ENCODE measurements around the gene NR6A1.

NR6A1 gene

DNA sequence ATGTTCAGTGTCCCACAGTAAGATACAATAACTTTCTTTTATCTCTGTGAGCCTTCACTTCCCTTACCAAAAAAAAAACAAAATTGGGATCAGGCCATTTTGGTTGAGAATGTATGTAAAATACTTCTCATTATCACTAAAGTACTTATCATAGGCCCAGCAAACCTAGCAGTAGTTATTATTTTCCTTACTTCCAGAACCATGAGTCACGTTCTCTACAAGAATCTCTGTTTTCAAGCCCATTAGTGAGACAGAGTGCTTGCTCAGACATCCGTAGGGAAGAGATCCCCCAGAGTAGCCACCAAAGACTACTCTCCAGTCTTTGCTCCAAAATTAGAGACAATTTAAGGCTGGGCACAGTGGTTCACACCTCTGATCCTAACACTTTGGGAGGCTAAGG, 160.0 kb downstream of the NR6A1 start:
- TF ChIP-seq ISL1 (CRISPR knock-in tag; IDR thresholded peaks at IDR 0.05) (no peak), ZNF8 (CRISPR knock-in tag; IDR thresholded peaks at IDR 0.05) (no peak)
- ATAC-seq: no peak

DNA sequence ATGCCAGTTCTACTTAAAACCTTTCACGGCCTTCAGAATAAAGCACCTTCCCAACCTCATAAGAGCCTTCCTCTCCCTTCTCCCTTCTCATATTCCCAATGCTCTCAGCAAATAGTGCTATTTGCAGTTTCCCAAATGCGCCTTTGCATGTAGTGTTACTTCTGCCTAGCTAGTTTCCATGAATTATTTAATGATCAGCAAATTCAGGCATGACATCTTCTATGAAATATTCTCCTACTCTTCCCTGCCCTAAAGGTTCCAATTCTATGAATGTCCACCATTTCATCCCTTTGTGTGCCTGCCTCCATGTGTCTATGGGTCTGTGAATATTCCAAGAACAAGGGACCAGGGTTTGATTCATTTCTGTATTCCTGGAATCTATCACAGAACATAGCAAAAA, 165.1 kb downstream of the NR6A1 start:
- no peak for ATAC-seq
- TF ChIP-seq PPARA (CRISPR knock-in tag; IDR thresholded peaks at IDR 0.05; ENCODE audit: borderline replicate concordance) (no peak), ZFP30 (CRISPR knock-in tag; IDR thresholded peaks at IDR 0.05) (no peak), ESRRG (CRISPR knock-in tag; IDR thresholded peaks at IDR 0.05) (no peak), OSR1 (CRISPR knock-in tag; IDR thresholded peaks at IDR 0.05) (no peak), ZFP3 (CRISPR knock-in tag; IDR thresholded peaks at IDR 0.05) (no peak), GLIS3 (CRISPR knock-in tag; IDR thresholded peaks at IDR 0.05) (no peak), RARB (CRISPR knock-in tag; IDR thresholded peaks at IDR 0.05) (no peak), ZNF8 (CRISPR knock-in tag; IDR thresholded peaks at IDR 0.05) (no peak), TOX (CRISPR knock-in tag; IDR thresholded peaks at IDR 0.05; ENCODE audit: borderline replicate concordance) (no peak), TCF4 (CRISPR knock-in tag; IDR thresholded peaks at IDR 0.05; ENCODE audit: borderline replicate concordance) (no peak), ARNTL (CRISPR knock-in tag; IDR thresholded peaks at IDR 0.05; ENCODE audit: borderline replicate concordance, low read depth) (no peak), ISL1 (CRISPR knock-in tag; IDR thresholded peaks at IDR 0.05) (no peak), SNAI2 (CRISPR knock-in tag; IDR thresholded peaks at IDR 0.05) (no peak), BACH2 (CRISPR knock-in tag; IDR thresholded peaks at IDR 0.05; ENCODE audit: borderline replicate concordance) (no peak), ZNF70 (CRISPR knock-in tag; IDR thresholded peaks at IDR 0.05) (no peak)
- TF ChIP-seq, protein P1, sequence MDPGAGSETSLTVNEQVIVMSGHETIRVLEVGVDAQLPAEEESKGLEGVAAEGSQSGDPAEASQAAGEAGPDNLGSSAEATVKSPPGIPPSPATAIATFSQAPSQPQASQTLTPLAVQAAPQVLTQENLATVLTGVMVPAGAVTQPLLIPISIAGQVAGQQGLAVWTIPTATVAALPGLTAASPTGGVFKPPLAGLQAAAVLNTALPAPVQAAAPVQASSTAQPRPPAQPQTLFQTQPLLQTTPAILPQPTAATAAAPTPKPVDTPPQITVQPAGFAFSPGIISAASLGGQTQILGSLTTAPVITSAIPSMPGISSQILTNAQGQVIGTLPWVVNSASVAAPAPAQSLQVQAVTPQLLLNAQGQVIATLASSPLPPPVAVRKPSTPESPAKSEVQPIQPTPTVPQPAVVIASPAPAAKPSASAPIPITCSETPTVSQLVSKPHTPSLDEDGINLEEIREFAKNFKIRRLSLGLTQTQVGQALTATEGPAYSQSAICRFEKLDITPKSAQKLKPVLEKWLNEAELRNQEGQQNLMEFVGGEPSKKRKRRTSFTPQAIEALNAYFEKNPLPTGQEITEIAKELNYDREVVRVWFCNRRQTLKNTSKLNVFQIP (CRISPR knock-in tag; IDR thresholded peaks at IDR 0.05; ENCODE audit: borderline replicate concordance, low read depth): no peak
- TF ChIP-seq, protein P2, sequence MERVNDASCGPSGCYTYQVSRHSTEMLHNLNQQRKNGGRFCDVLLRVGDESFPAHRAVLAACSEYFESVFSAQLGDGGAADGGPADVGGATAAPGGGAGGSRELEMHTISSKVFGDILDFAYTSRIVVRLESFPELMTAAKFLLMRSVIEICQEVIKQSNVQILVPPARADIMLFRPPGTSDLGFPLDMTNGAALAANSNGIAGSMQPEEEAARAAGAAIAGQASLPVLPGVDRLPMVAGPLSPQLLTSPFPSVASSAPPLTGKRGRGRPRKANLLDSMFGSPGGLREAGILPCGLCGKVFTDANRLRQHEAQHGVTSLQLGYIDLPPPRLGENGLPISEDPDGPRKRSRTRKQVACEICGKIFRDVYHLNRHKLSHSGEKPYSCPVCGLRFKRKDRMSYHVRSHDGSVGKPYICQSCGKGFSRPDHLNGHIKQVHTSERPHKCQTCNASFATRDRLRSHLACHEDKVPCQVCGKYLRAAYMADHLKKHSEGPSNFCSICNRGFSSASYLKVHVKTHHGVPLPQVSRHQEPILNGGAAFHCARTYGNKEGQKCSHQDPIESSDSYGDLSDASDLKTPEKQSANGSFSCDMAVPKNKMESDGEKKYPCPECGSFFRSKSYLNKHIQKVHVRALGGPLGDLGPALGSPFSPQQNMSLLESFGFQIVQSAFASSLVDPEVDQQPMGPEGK (CRISPR knock-in tag; IDR thresholded peaks at IDR 0.05; ENCODE audit: borderline replicate concordance): no peak
- TF ChIP-seq, protein P3, sequence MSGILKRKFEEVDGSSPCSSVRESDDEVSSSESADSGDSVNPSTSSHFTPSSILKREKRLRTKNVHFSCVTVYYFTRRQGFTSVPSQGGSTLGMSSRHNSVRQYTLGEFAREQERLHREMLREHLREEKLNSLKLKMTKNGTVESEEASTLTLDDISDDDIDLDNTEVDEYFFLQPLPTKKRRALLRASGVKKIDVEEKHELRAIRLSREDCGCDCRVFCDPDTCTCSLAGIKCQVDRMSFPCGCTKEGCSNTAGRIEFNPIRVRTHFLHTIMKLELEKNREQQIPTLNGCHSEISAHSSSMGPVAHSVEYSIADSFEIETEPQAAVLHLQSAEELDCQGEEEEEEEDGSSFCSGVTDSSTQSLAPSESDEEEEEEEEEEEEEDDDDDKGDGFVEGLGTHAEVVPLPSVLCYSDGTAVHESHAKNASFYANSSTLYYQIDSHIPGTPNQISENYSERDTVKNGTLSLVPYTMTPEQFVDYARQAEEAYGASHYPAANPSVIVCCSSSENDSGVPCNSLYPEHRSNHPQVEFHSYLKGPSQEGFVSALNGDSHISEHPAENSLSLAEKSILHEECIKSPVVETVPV (CRISPR knock-in tag; IDR thresholded peaks at IDR 0.05): no peak

DNA sequence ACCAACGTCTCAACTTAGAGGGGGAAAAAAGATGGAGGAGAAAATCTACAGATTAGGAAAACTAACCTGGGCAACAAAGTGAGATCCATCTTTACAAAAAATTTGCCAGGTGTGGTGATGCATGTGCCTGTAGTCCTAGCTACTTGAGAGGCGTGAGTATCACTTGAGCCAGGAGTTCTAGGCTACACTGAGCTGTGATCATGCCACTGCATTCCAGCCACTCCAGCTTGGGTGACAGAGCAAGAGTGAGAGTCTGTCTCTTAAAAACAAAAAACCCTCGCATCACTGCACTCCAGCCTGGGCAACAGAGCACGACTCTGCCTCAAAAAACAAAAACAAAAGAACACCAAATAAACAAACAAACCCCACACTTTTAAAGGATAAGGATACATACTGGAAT, 165.9 kb downstream of the NR6A1 start:
- no peak for ATAC-seq

More for the DNA sequence above, 165.9 kb downstream of the NR6A1 start:
- TF ChIP-seq RARB (CRISPR knock-in tag; IDR thresholded peaks at IDR 0.05) (no peak), PPARA (CRISPR knock-in tag; IDR thresholded peaks at IDR 0.05; ENCODE audit: borderline replicate concordance) (no peak), ZFP3 (CRISPR knock-in tag; IDR thresholded peaks at IDR 0.05) (no peak), CSDC2 (CRISPR knock-in tag; IDR thresholded peaks at IDR 0.05) (no peak), TOX (CRISPR knock-in tag; IDR thresholded peaks at IDR 0.05; ENCODE audit: borderline replicate concordance) (no peak), GLIS3 (CRISPR knock-in tag; IDR thresholded peaks at IDR 0.05) (no peak), SNAI2 (CRISPR knock-in tag; IDR thresholded peaks at IDR 0.05) (no peak), ZNF565 (CRISPR knock-in tag; conservative IDR thresholded peaks at IDR 0.05; ENCODE audit: low read depth) (no peak), ZFP30 (CRISPR knock-in tag; IDR thresholded peaks at IDR 0.05) (no peak), ZNF8 (CRISPR knock-in tag; IDR thresholded peaks at IDR 0.05) (no peak), ISL1 (CRISPR knock-in tag; IDR thresholded peaks at IDR 0.05) (no peak), ZC3H10 (CRISPR knock-in tag; IDR thresholded peaks at IDR 0.05) (no peak), ZNF70 (CRISPR knock-in tag; IDR thresholded peaks at IDR 0.05) (no peak), TCF4 (CRISPR knock-in tag; IDR thresholded peaks at IDR 0.05; ENCODE audit: borderline replicate concordance) (no peak)
- TF ChIP-seq, protein P4, sequence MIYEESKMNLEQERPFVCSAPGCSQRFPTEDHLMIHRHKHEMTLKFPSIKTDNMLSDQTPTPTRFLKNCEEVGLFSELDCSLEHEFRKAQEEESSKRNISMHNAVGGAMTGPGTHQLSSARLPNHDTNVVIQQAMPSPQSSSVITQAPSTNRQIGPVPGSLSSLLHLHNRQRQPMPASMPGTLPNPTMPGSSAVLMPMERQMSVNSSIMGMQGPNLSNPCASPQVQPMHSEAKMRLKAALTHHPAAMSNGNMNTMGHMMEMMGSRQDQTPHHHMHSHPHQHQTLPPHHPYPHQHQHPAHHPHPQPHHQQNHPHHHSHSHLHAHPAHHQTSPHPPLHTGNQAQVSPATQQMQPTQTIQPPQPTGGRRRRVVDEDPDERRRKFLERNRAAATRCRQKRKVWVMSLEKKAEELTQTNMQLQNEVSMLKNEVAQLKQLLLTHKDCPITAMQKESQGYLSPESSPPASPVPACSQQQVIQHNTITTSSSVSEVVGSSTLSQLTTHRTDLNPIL (CRISPR knock-in tag; IDR thresholded peaks at IDR 0.05; ENCODE audit: low read depth): no peak
- TF ChIP-seq, protein P3 (CRISPR knock-in tag; IDR thresholded peaks at IDR 0.05): no peak
- TF ChIP-seq, protein P5, sequence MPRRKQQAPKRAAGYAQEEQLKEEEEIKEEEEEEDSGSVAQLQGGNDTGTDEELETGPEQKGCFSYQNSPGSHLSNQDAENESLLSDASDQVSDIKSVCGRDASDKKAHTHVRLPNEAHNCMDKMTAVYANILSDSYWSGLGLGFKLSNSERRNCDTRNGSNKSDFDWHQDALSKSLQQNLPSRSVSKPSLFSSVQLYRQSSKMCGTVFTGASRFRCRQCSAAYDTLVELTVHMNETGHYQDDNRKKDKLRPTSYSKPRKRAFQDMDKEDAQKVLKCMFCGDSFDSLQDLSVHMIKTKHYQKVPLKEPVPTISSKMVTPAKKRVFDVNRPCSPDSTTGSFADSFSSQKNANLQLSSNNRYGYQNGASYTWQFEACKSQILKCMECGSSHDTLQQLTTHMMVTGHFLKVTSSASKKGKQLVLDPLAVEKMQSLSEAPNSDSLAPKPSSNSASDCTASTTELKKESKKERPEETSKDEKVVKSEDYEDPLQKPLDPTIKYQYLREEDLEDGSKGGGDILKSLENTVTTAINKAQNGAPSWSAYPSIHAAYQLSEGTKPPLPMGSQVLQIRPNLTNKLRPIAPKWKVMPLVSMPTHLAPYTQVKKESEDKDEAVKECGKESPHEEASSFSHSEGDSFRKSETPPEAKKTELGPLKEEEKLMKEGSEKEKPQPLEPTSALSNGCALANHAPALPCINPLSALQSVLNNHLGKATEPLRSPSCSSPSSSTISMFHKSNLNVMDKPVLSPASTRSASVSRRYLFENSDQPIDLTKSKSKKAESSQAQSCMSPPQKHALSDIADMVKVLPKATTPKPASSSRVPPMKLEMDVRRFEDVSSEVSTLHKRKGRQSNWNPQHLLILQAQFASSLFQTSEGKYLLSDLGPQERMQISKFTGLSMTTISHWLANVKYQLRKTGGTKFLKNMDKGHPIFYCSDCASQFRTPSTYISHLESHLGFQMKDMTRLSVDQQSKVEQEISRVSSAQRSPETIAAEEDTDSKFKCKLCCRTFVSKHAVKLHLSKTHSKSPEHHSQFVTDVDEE (CRISPR knock-in tag; IDR thresholded peaks at IDR 0.05): no peak
- TF ChIP-seq, protein P1 (CRISPR knock-in tag; IDR thresholded peaks at IDR 0.05; ENCODE audit: borderline replicate concordance, low read depth): no peak

Measured in SK-N-SH treated with all-trans-retinoic acid at 6 μM for 48 hours (cell line).